Epithelial cell of proximal tubule (primary cell): ENCODE measurements around the gene SRCAP. TPM values are rescaled to one million over a fixed set of nuclear protein-coding genes. Genes with fewer than 3 reads are reported as not detected.

Source experiments
- DNase-seq: peaks from one replicate; pipeline ENCODE4 v3.0.0-alpha.2; 2011; ENCODE audit warnings: low read depth
- H3K4me3 ChIP-seq: 2 replicates; pipeline ENCODE4 v1.5.1; 2011; ENCODE audit warnings: low read depth, mild to moderate bottlenecking, low read length
- total RNA-seq: library from RNA; depleted of rRNA; stranded (reverse); fragments of >200 nt; gene quantifications from 2 replicates; pipeline ENCODE4 v1.2.3, GENCODE V29; 2015
- TF ChIP-seq, protein P1 (sequence below): conservative IDR thresholded peaks from 2 replicates; pipeline ENCODE4 v1.5.1; 2012; ENCODE audit warnings: low read depth, mild to moderate bottlenecking, low read length

SRCAP gene
- total RNA-seq, 1 donor from 2014 or later: 11.8 TPM

DNA sequence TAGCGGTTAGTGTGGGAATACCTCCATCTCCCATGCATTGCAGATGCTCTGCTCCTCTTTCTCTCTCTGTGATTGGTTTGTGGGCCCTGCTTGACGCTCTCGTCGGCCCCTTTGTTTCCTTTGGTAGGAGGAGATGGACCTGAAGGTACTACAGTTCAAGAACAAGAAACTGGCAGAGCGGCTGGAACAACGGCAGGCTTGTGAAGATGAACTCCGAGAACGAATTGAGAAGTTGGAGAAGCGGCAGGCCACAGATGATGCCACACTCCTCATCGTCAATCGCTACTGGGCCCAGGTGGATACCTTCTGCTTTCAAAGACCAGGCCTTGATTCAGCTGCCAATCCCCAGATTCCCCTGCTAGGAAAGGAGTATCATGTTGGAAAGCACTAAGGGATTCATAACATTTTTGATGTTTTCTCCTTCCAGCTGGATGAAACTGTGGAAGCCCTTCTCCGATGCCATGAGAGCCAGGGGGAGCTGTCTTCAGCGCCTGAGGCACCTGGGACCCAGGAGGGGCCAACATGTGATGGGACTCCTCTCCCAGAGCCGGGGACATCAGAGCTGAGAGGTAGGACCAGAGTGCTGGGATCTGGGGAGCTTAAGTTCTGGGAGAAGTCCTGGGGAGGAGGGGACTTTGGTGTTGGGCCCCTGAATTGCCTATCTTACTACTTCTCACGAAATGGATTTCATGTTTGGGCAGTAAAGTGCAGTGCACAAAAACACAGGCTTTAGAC, 64.2 kb downstream of the SRCAP start:
- peak overlapping the region; percentile 97 for H3K4me3 ChIP-seq
- TF ChIP-seq, protein P1, sequence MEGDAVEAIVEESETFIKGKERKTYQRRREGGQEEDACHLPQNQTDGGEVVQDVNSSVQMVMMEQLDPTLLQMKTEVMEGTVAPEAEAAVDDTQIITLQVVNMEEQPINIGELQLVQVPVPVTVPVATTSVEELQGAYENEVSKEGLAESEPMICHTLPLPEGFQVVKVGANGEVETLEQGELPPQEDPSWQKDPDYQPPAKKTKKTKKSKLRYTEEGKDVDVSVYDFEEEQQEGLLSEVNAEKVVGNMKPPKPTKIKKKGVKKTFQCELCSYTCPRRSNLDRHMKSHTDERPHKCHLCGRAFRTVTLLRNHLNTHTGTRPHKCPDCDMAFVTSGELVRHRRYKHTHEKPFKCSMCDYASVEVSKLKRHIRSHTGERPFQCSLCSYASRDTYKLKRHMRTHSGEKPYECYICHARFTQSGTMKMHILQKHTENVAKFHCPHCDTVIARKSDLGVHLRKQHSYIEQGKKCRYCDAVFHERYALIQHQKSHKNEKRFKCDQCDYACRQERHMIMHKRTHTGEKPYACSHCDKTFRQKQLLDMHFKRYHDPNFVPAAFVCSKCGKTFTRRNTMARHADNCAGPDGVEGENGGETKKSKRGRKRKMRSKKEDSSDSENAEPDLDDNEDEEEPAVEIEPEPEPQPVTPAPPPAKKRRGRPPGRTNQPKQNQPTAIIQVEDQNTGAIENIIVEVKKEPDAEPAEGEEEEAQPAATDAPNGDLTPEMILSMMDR: no peak
- DNase-seq: no peak

DNA sequence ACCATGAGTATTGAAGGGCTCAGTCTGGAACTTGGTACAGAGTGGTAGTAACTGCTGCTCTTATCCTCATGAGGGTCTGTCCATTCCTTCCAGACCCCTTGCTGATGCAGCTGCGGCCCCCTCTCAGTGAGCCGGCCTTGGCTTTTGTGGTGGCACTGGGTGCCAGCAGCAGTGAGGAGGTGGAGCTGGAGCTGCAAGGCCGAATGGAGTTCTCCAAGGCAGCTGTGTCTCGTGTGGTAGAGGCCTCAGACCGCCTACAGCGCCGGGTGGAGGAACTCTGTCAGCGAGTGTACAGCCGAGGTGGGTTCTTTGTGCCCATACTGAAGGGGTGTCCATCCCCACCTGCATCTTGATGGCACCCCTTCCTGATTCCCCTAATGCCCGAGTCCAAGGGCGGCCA, 65.1 kb downstream of the SRCAP start:
- no peak overlapping the region for H3K4me3 ChIP-seq
- TF ChIP-seq, protein P1: no peak
- no peak for DNase-seq

DNA sequence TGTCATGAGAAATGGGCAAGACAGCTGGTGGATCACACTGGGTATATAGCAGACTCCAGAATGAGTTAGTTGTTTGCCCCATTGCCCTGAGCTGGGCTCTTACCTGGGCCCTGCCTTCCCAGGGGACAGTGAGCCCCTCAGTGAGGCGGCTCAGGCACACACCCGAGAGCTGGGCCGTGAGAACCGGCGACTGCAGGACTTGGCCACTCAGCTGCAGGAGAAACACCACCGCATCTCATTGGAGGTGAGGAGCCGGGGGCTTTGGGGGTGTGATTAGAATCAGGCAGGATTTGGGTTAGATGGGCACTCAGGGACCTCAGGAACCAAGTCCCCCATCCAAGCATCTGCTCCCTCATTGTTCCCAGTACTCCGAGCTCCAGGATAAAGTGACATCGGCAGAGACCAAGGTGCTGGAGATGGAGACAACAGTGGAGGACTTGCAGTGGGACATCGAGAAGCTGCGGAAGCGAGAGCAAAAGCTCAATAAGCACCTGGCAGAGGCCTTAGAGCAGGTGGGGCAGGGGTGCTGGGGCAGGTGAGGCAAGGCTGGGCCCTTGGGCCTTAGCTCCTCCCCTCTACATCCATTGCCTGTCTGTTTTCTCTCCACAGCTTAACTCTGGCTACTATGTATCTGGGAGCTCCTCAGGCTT, 66.0 kb downstream of the SRCAP start:
- DNase-seq: no peak
- no peak overlapping the region for H3K4me3 ChIP-seq
- TF ChIP-seq, protein P1: no peak

DNA sequence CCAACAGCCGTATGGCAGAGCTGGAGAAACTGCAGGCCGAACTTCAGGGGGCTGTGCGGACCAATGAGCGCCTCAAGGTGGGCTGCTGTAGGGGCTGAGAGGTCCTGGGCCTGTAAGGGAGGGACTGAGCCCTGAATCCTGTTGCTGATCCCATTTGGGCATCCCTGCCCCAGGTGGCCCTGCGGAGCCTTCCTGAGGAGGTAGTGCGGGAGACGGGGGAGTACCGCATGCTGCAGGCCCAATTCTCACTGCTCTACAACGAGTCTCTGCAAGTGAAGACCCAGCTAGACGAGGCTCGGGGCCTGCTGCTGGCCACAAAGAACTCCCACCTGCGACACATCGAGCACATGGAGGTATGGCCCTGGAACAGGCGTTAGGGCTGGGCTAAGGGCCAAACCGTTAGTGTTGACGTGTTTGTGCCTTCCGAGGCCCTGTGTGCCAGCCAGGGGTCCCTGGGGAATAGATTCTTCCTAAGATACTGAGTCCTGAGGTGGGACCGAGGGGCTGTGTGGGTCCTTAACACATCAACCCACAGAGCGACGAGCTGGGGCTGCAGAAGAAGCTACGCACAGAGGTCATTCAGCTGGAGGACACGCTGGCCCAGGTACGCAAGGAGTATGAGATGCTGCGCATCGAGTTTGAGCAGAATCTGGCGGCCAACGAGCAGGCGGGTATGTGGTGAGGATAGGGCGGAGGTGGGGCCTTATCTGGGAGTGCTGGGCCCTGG, 67.4 kb downstream of the SRCAP start:
- no peak for DNase-seq
- TF ChIP-seq, protein P1: no peak
- no peak overlapping the region for H3K4me3 ChIP-seq

DNA sequence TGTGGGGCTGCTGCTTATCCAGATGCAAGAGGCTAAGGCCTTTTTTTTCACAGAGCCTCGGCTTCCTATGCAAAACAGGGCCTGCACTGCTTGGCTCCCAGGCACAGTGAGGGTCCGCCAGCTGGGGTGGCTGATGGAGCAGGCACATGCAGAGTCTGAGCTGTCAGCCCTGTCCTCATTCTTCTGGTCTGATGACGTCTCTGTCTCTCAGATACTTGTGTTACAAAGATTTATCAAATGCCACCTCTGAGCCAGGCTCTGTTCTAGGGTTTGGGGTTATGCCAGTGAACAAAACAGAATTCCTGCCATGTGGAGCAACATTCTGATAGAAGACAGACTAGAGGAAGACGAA, 67.9 kb downstream of the SRCAP start:
- DNase-seq: no peak
- H3K4me3 ChIP-seq: no peak overlapping the region
- TF ChIP-seq, protein P1: no peak

DNA sequence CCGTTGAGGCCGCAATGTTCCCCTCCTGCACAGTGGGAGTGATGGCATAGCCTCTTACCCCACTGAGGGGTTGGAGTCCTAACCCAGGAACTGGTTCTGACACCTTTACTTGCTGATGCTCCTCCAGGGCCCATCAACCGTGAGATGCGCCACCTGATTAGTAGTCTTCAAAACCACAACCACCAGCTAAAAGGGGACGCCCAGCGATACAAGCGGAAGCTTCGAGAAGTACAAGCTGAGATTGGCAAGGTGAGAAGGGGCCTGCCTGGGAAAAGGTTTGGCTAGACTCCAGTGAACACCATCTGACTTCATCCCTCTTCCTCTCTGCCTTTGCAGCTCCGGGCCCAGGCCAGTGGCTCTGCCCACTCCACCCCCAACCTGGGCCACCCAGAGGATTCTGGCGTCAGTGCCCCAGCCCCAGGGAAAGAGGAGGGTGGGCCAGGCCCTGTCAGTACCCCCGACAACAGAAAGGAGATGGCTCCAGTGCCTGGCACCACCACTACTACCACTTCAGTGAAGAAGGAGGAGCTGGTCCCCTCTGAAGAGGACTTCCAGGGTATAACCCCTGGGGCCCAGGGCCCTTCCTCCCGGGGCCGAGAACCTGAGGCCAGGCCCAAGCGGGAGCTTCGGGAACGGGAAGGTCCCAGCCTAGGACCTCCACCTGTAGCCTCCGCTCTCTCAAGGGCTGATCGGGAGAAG, 68.9 kb downstream of the SRCAP start:
- TF ChIP-seq, protein P1: no peak
- no peak for DNase-seq
- no peak overlapping the region for H3K4me3 ChIP-seq
